K562 (cell line): ENCODE results near the gene TMEM239. TPM values are rescaled to one million over a fixed set of nuclear protein-coding genes. Genes with fewer than 3 reads are reported as not detected.

Experiments used
- ILK ChIP-seq: fragments of 450-650 bp; IDR thresholded peaks from 2 replicates; pipeline ENCODE4 v1.6.1; 2016; ENCODE audit warnings: missing genetic modification characterization, low read depth, mild to moderate bottlenecking, missing compliant biosample characterization, moderate library complexity, borderline replicate concordance
- KAT7 ChIP-seq: sonication (generic); formaldehyde crosslinking; IDR thresholded peaks from 2 replicates; pipeline ENCODE4 v1.8.0; 2022; ENCODE audit warnings: missing genetic modification reagents, mild to moderate bottlenecking, borderline replicate concordance
- MTA1 ChIP-seq: fragments of 450-650 bp; IDR thresholded peaks from 2 replicates; pipeline ENCODE4 v1.6.1; 2017; ENCODE audit warnings: borderline replicate concordance
- NFE2 ChIP-seq: IDR thresholded peaks from 2 replicates; pipeline ENCODE4 v1.6.1; 2014; ENCODE audit warnings: antibody characterized with exemption, low read depth
- TSHZ1 ChIP-seq: fragments of 250-450 bp; sonication (Bioruptor Pico); IDR thresholded peaks from 2 replicates; pipeline ENCODE4 v1.4.0; 2020; ENCODE audit warnings: mild to moderate bottlenecking, moderate library complexity
- ZBTB12 ChIP-seq: fragments of 250-450 bp; sonication (Bioruptor Pico); IDR thresholded peaks from 2 replicates; pipeline ENCODE4 v1.4.0; 2020
- polyA plus RNA-seq, 8 experiments: library from polyadenylated mRNA; depleted of rRNA in 4 of 8; stranded (reverse) in 5 of 8; unstranded in 3 of 8; fragments of >200 nt; fragmentation: Nextera tagmentation in 2 of 8; fragmentation: Illumina TruSeq in 1 of 8; extraction: Ambion mirVana in 2 of 8; extraction: Trizol in 1 of 8; gene quantifications; 2 replicates each; pipeline versions ENCODE4 v1.2.1 to v1.2.3, GENCODE V29; 2011 to 2014; ENCODE audit warnings: inconsistent platforms in 1 of 8, missing spikeins in 1 of 8
- total RNA-seq, 7 experiments: library from RNA; depleted of rRNA in 6 of 7; stranded (reverse); fragments of >200 nt in 6 of 7; fragmentation: Illumina TruSeq in 2 of 7; extraction: Trizol in 2 of 7; gene quantifications; 2 replicates each; pipeline versions ENCODE4 v1.2.1 to v1.2.3, GENCODE V29; 2011 to 2021; ENCODE audit warnings: low replicate concordance in 1 of 7

The TMEM239 gene
- total and polyA plus RNA-seq, 9 of the 15 experiments (the other 6 are each of a cell fraction or from before 2014, with no cell fraction given), result not detected

GRCh38 chr20:2867081-2867864 lies 51.1 kb downstream of the TMEM239 start (continued):
- no peak for TF ChIP-seq MTA1
- TF ChIP-seq TSHZ1 (CRISPR knock-in tag), result no peak
- no peak for TF ChIP-seq ILK
- TF ChIP-seq ZBTB12 (CRISPR knock-in tag), result no peak
- no peak for TF ChIP-seq KAT7 (CRISPR knock-in tag)
- TF ChIP-seq NFE2, result no peak

Other genes with a start within 250 kb of the TMEM239 start
Only the 7 nearest of the 10 such genes appear.
- gene IDH3B, start 152.1 kb upstream of the TMEM239 start, total RNA-seq (2014; rRNA removed), result 168 and 199 TPM in 2 replicates
- gene IDH3B, start 152.1 kb upstream of the TMEM239 start, total RNA-seq (2014; rRNA removed; fragmentation: Illumina TruSeq; extraction: Trizol), result 122 and 130 TPM in 2 replicates
- 130 and 133 TPM in 2 replicates for gene IDH3B, start 152.1 kb upstream of the TMEM239 start, total RNA-seq (2015; rRNA removed; fragmentation: Illumina TruSeq; extraction: Trizol)
- 148 and 157 TPM in 2 replicates for gene IDH3B, start 152.1 kb upstream of the TMEM239 start, total RNA-seq (2021)
- 224 and 343 TPM in 2 replicates for gene IDH3B, start 152.1 kb upstream of the TMEM239 start, polyA plus RNA-seq (2011; rRNA removed)
- gene IDH3B, start 152.1 kb upstream of the TMEM239 start, polyA plus RNA-seq (2014; fragmentation: Illumina TruSeq; extraction: Trizol), result 151 and 155 TPM in 2 replicates
- gene IDH3B, start 152.1 kb upstream of the TMEM239 start, polyA plus RNA-seq (2014; fragmentation: Nextera tagmentation; extraction: Ambion mirVana), result 10 to 100 TPM; 91.7 to 92.3 TPM
- 196 and 222 TPM in 2 replicates for gene IDH3B, start 152.1 kb upstream of the TMEM239 start, polyA plus RNA-seq (2014; rRNA removed)
- 0.09 TPM in 1 of 2 replicates, not detected in the other for gene EBF4, start 123.6 kb upstream of the TMEM239 start, total RNA-seq (2014; rRNA removed)
- gene EBF4, start 123.6 kb upstream of the TMEM239 start, total RNA-seq (2014; rRNA removed; fragmentation: Illumina TruSeq; extraction: Trizol), result not detected in 2 replicates
- gene EBF4, start 123.6 kb upstream of the TMEM239 start, total RNA-seq (2015; rRNA removed; fragmentation: Illumina TruSeq; extraction: Trizol), result not detected in 2 replicates
- not detected in 2 replicates for gene EBF4, start 123.6 kb upstream of the TMEM239 start, total RNA-seq (2021)
- gene EBF4, start 123.6 kb upstream of the TMEM239 start, polyA plus RNA-seq (2011; rRNA removed), result 0.04 TPM in 1 of 2 replicates, not detected in the other
- not detected in 2 replicates for gene EBF4, start 123.6 kb upstream of the TMEM239 start, polyA plus RNA-seq (2014; fragmentation: Illumina TruSeq; extraction: Trizol)
- not detected for gene EBF4, start 123.6 kb upstream of the TMEM239 start, polyA plus RNA-seq (2014; fragmentation: Nextera tagmentation; extraction: Ambion mirVana)
- gene EBF4, start 123.6 kb upstream of the TMEM239 start, polyA plus RNA-seq (2014; rRNA removed), result not detected in 2 replicates
- gene CPXM1, start 15.7 kb upstream of the TMEM239 start, total RNA-seq (2014; rRNA removed), result 0.32 and 0.41 TPM in 2 replicates
- gene CPXM1, start 15.7 kb upstream of the TMEM239 start, total RNA-seq (2014; rRNA removed; fragmentation: Illumina TruSeq; extraction: Trizol), result 0.07 and 0.13 TPM in 2 replicates
- 0.04 TPM in 1 of 2 replicates, not detected in the other for gene CPXM1, start 15.7 kb upstream of the TMEM239 start, total RNA-seq (2015; rRNA removed; fragmentation: Illumina TruSeq; extraction: Trizol)
- 0.47 and 0.49 TPM in 2 replicates for gene CPXM1, start 15.7 kb upstream of the TMEM239 start, total RNA-seq (2021)
- gene CPXM1, start 15.7 kb upstream of the TMEM239 start, polyA plus RNA-seq (2011; rRNA removed), result 1.1 and 4.5 TPM in 2 replicates
- gene CPXM1, start 15.7 kb upstream of the TMEM239 start, polyA plus RNA-seq (2014; fragmentation: Illumina TruSeq; extraction: Trizol), result 0.45 and 0.50 TPM in 2 replicates
- not detected for gene CPXM1, start 15.7 kb upstream of the TMEM239 start, polyA plus RNA-seq (2014; fragmentation: Nextera tagmentation; extraction: Ambion mirVana)
- gene CPXM1, start 15.7 kb upstream of the TMEM239 start, polyA plus RNA-seq (2014; rRNA removed), result 0.28 and 0.37 TPM in 2 replicates
- gene C20orf141, start 1.4 kb upstream of the TMEM239 start, total RNA-seq (2014; rRNA removed), result not detected in 2 replicates
- not detected in 2 replicates for gene C20orf141, start 1.4 kb upstream of the TMEM239 start, total RNA-seq (2014; rRNA removed; fragmentation: Illumina TruSeq; extraction: Trizol)
- not detected in 2 replicates for gene C20orf141, start 1.4 kb upstream of the TMEM239 start, total RNA-seq (2015; rRNA removed; fragmentation: Illumina TruSeq; extraction: Trizol)
- not detected in 2 replicates for gene C20orf141, start 1.4 kb upstream of the TMEM239 start, total RNA-seq (2021)
- gene C20orf141, start 1.4 kb upstream of the TMEM239 start, polyA plus RNA-seq (2011; rRNA removed), result not detected in 2 replicates
- not detected in 2 replicates for gene C20orf141, start 1.4 kb upstream of the TMEM239 start, polyA plus RNA-seq (2014; fragmentation: Illumina TruSeq; extraction: Trizol)
- gene C20orf141, start 1.4 kb upstream of the TMEM239 start, polyA plus RNA-seq (2014; fragmentation: Nextera tagmentation; extraction: Ambion mirVana), result not detected
- not detected in 2 replicates for gene C20orf141, start 1.4 kb upstream of the TMEM239 start, polyA plus RNA-seq (2014; rRNA removed)
- 6.2 and 6.4 TPM in 2 replicates for gene PCED1A, start 24.3 kb downstream of the TMEM239 start, total RNA-seq (2014; rRNA removed)
- gene PCED1A, start 24.3 kb downstream of the TMEM239 start, total RNA-seq (2014; rRNA removed; fragmentation: Illumina TruSeq; extraction: Trizol), result 1.5 and 2.0 TPM in 2 replicates
- gene PCED1A, start 24.3 kb downstream of the TMEM239 start, total RNA-seq (2015; rRNA removed; fragmentation: Illumina TruSeq; extraction: Trizol), result 2.4 and 2.9 TPM in 2 replicates
- 8.9 and 9.4 TPM in 2 replicates for gene PCED1A, start 24.3 kb downstream of the TMEM239 start, total RNA-seq (2021)
- 7.4 and 20.2 TPM in 2 replicates for gene PCED1A, start 24.3 kb downstream of the TMEM239 start, polyA plus RNA-seq (2011; rRNA removed)
- 4.3 and 5.9 TPM in 2 replicates for gene PCED1A, start 24.3 kb downstream of the TMEM239 start, polyA plus RNA-seq (2014; fragmentation: Illumina TruSeq; extraction: Trizol)
- 1 to 10 TPM; 1.6 to 3.2 TPM for gene PCED1A, start 24.3 kb downstream of the TMEM239 start, polyA plus RNA-seq (2014; fragmentation: Nextera tagmentation; extraction: Ambion mirVana)
- 11.5 and 12.5 TPM in 2 replicates for gene PCED1A, start 24.3 kb downstream of the TMEM239 start, polyA plus RNA-seq (2014; rRNA removed)
- gene VPS16, start 24.4 kb downstream of the TMEM239 start, total RNA-seq (2014; rRNA removed), result 16.7 and 18.7 TPM in 2 replicates
- 7.0 and 11.3 TPM in 2 replicates for gene VPS16, start 24.4 kb downstream of the TMEM239 start, total RNA-seq (2014; rRNA removed; fragmentation: Illumina TruSeq; extraction: Trizol)
- 13.8 and 15.3 TPM in 2 replicates for gene VPS16, start 24.4 kb downstream of the TMEM239 start, total RNA-seq (2015; rRNA removed; fragmentation: Illumina TruSeq; extraction: Trizol)
- gene VPS16, start 24.4 kb downstream of the TMEM239 start, total RNA-seq (2021), result 22.4 and 24.7 TPM in 2 replicates
- 18.0 and 35.5 TPM in 2 replicates for gene VPS16, start 24.4 kb downstream of the TMEM239 start, polyA plus RNA-seq (2011; rRNA removed)
- gene VPS16, start 24.4 kb downstream of the TMEM239 start, polyA plus RNA-seq (2014; fragmentation: Illumina TruSeq; extraction: Trizol), result 14.0 and 15.4 TPM in 2 replicates
- gene VPS16, start 24.4 kb downstream of the TMEM239 start, polyA plus RNA-seq (2014; fragmentation: Nextera tagmentation; extraction: Ambion mirVana), result 10 to 100 TPM in 1 of 2 experiments, 1 to 10 TPM in 1; 6.8 to 10.2 TPM
- 19.2 and 19.6 TPM in 2 replicates for gene VPS16, start 24.4 kb downstream of the TMEM239 start, polyA plus RNA-seq (2014; rRNA removed)
- gene PTPRA, start 57.1 kb downstream of the TMEM239 start, total RNA-seq (2014; rRNA removed), result 28.0 and 30.9 TPM in 2 replicates
- gene PTPRA, start 57.1 kb downstream of the TMEM239 start, total RNA-seq (2014; rRNA removed; fragmentation: Illumina TruSeq; extraction: Trizol), result 27.1 and 30.2 TPM in 2 replicates
- gene PTPRA, start 57.1 kb downstream of the TMEM239 start, total RNA-seq (2015; rRNA removed; fragmentation: Illumina TruSeq; extraction: Trizol), result 26.4 and 26.5 TPM in 2 replicates
- gene PTPRA, start 57.1 kb downstream of the TMEM239 start, total RNA-seq (2021), result 36.3 and 38.3 TPM in 2 replicates
- 75.5 and 80.5 TPM in 2 replicates for gene PTPRA, start 57.1 kb downstream of the TMEM239 start, polyA plus RNA-seq (2011; rRNA removed)
- 59.4 and 78.9 TPM in 2 replicates for gene PTPRA, start 57.1 kb downstream of the TMEM239 start, polyA plus RNA-seq (2014; fragmentation: Illumina TruSeq; extraction: Trizol)
- 1 to 10 TPM; 3.4 to 6.2 TPM for gene PTPRA, start 57.1 kb downstream of the TMEM239 start, polyA plus RNA-seq (2014; fragmentation: Nextera tagmentation; extraction: Ambion mirVana)
- 29.4 and 36.2 TPM in 2 replicates for gene PTPRA, start 57.1 kb downstream of the TMEM239 start, polyA plus RNA-seq (2014; rRNA removed)